ENCODE data around the gene COG4.
"Not testable (repeated sequence)": the region's sequence is repeated elsewhere in the genome, so short reads cannot be mapped to it uniquely, and the experiment has no call there.

Gene COG4

GRCh38 chr16:70523076-70523742 lies at the start of gene COG4:
COG4 (minus strand) TSS chr16:70523554; CDS start chr16:70523543, 11 bp downstream.
- DNase-seq, result peak; percentile 92

DNA sequence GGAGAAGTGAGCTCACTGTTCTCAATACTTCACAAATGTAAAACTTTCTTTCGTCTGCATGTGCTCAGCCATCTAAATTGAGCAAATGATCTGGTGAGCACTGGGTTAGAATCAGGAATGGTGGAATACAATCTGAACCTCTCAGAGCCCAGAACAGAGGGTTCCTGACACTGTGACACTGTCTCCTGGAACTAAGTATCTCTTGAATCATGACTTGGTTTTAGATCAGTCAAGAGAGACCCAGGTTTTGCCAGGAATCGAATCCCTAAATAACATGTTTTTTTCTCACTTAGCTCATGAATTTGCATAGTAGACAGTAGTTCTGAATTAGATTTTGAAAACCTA lies 49.5 kb upstream of the COG4 start:
- DNase-seq, result no peak

- no peak for DNase-seq
Observed at GRCh38 chr16:70572050-70572925, 48.9 kb upstream of the COG4 start.

GRCh38 chr16:70571623-70572022 lies 48.3 kb upstream of the COG4 start:
- no peak for DNase-seq

DNA sequence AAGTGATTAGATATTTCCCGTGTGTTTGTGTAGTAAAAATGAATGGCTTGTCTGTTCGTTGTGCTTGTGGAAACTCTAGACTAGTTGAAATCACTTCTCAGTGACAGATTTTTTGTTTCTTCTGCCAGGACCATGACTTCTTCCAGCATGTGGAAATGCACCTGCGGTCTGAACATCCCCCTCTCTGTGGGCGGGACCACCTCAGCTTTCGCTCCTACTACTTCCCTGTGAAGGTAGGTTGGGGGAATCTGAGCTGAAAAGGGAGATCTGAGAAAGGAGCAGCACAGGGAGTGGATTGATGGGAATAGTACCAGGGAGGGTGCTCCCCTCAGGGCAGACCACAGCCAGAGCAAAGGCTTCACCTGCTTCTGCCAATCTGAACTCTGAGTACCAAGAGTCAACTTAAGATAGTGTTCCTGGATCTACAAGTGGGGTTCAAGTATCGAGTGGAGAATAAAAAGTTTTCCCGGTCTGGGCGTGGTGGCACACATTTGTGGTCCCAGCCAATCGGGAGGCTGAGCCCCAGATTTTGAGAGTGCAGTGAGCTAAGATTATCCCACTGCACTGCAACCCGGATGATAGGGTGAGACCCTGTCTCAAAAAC lies 47.7 kb upstream of the COG4 start:
- DNase-seq, result no peak

- DNase-seq, result no peak
Observed at GRCh38 chr16:70569752-70570151, 46.4 kb upstream of the COG4 start.

- no peak for DNase-seq
Observed at GRCh38 chr16:70568601-70569237, 45.4 kb upstream of the COG4 start.

DNA sequence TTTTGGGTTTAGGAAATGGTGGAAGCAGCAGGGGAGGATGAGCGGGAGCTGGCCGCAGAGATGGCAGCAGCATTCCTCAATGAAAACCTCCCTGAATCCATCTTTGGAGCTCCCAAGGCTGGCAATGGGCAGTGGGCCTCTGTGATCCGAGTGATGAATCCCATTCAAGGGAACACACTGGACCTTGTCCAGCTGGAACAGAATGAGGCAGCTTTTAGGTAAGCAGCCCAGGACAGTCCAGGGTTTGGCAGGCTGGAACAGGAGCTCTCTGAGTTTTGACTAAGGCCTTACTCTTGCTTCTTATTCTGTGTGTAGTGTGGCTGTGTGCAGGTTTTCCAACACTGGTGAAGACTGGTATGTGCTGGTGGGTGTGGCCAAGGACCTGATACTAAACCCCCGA lies 41.7 kb upstream of the COG4 start:
- no peak for DNase-seq

DNA sequence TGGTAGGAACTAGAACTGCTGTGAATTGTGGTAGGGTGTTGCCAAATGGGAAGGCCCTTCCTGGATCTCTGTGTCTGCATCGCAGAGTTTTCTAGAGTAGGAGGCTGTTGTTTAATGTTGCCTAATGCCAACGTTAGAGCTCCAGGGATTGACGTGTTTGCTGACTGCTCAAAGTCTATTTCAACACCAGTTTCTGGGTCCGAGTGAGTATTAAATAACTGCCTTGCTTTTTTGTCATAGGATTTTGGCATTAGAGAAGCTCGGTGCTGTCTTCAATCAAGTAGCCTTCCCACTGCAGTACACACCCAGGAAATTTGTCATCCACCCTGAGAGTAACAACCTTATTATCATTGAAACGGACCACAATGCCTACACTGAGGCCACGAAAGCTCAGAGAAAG lies 40.3 kb upstream of the COG4 start:
- no peak for DNase-seq

DNA sequence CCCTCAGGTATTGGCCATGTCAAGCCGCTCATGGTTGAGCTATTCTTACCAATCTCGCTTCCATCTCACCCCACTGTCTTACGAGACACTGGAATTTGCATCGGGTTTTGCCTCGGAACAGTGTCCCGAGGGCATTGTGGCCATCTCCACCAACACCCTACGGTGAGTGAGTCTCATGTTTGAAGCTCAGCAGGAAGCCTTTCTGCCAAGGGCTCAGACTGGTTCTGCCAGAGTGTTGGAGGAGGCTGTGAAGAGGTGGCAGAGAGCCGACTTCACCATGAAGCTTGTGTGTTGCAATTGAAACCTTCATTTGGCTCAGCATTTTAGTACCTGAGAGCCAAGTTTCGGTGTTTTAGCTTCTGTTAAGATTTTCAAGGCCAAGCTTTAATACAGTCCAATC lies 38.3 kb upstream of the COG4 start:
- DNase-seq, result no peak

DNA sequence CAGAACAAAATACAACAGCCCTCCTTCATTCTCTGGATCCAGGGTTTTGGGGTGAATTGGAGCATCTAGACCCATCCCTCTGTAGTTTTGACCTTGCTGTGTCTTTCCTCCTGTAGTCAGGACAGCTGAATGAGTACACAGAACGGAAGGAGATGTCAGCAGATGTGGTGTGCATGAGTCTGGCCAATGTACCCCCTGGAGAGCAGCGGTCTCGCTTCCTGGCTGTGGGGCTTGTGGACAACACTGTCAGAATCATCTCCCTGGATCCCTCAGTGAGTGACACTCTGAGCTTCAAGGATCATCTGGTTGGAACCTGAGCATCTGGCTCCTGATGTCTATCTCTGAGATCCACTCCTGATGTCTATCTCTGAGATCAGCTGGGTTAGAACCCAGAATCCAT lies 32.7 kb upstream of the COG4 start:
- no peak for DNase-seq

- DNase-seq, result no peak
Observed at GRCh38 chr16:70553645-70554044, 30.3 kb upstream of the COG4 start.

DNA sequence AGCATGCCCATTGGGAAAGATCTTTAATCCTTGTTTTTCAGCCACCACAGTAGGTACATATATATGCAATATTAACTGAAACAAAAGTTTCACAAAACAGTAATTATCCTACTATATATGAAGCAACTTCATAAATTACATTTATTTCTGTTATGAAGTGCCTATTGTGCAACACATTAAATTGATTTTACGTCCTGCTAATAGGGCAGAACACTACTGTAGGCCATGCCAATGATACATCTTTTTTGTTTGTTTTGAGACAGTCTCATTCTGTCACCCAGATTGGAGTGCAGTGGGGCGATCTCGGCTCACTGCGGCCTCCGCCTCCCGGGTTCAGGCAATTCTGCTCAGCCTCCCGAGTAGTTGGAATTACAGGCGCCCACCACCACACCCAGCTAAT lies 29.3 kb upstream of the COG4 start:
- no peak for DNase-seq

DNA sequence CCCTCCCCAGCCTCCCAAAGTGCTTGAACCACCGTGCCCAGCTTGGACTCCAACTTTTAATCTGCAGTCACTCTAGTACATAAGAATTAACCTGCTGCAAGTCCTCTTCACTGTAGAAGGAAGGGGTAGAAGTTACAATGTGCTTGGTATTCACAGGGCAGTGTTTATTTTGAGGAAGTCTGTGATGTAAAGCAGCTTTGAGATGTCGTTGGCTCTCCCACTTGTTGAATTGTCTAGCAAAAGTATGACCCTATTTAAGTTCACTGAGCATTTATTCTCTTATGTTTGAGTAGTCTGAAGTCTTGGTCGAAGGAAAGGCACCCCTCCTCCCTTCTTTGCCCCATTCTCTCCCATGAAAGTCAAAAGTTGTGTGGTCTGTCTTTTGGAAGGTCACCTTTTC lies 28.4 kb upstream of the COG4 start:
- no peak for DNase-seq

DNA sequence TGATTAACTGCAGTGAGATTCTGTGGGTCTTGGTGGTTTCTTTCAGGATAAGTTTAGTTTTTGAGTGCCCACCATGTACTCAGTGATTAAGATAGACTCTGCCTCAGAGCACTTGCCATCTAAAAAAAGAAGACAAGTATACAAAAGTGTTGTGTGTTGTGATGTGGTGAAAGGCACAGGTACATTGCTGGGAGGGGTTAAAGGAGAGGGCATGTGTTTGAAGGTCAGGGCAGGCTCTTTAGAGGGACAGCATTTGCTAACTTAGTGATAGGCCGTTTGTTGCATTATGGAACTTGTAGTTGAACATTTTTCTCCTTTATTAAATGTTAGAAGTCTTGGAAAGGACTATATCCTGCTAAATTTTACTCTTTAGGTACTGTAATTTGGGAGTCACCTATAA lies 26.7 kb upstream of the COG4 start:
- DNase-seq, result no peak

DNA sequence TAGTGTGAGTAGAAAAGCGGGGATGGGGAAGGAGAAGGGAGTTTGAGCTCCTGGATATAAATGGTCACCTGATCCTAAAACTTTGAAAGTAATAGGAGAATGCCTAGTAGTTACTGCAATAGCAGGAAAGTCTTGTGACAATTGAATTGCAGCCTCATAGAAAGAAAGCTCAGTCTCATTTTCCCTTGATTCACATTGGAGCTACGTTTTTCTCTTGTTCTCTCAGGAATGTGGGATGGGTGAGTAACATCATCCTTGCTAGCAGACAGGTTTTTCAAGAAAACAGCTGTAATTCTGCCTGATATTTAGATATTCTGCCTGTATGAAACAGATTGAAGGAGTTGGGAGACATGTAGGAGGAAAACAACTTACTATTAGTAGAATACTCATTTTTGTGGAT lies 25.6 kb upstream of the COG4 start:
- DNase-seq, result no peak

GRCh38 chr16:70544548-70544947 lies 21.2 kb upstream of the COG4 start:
- no peak for DNase-seq

DNA sequence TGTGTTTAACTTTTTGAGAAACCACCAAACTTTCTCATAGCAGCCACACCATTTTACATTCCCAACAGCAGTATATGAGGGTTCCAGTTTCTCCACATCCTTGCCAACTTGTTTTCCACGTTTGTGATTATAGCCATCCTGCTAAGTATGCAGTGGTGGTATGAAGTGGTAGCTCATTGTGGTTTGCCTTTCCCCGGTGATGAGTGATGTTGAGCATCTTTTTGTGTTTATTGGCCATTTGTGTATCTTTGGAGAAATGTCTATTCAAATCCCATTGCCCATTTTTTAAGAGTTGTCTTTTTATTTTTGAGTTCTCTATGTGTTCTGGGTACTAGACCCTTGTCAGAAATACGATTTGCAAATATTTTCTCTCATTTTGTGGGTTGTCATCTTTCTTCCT lies 17.6 kb upstream of the COG4 start:
- no peak for DNase-seq

DNA sequence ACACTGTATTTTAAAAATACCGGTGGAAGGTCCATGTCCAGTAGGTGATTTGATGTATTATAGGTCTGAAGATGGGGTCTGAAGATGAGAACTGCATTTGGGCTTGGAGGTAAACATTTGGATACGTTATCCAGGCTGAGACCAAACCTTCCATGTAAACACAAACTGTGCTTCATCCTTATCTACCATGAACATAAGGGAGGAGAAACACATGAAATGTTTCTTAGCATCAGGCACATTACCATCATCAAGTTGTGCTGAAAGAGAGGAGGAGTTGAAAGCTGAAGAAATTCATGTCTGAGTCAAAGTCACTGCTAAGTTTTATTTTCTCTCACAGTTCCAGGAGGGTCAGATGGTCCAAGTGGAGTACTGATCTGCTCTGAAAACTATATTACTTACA lies 11.6 kb upstream of the COG4 start:
- no peak for DNase-seq

DNA sequence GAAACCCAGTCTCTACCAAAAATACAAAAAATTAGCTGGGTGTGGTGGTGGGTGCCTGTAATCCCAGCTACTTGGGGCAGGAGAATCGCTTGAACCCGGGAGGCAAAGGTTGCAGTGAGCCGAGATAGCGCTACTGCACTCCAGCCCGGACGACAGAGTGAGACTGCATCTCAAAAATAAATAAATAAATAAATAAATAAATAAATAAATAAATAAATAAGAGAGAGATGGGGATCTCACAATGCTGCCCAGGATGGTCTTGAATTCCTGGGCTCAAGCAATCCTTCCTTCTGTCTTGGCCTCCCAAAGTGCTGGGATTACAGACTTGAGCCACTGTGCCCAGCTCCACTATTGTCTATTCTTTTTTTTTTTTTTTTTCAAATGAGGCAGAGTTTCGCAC lies 6.6 kb upstream of the COG4 start:
- DNase-seq, result not testable (repeated sequence)

DNA sequence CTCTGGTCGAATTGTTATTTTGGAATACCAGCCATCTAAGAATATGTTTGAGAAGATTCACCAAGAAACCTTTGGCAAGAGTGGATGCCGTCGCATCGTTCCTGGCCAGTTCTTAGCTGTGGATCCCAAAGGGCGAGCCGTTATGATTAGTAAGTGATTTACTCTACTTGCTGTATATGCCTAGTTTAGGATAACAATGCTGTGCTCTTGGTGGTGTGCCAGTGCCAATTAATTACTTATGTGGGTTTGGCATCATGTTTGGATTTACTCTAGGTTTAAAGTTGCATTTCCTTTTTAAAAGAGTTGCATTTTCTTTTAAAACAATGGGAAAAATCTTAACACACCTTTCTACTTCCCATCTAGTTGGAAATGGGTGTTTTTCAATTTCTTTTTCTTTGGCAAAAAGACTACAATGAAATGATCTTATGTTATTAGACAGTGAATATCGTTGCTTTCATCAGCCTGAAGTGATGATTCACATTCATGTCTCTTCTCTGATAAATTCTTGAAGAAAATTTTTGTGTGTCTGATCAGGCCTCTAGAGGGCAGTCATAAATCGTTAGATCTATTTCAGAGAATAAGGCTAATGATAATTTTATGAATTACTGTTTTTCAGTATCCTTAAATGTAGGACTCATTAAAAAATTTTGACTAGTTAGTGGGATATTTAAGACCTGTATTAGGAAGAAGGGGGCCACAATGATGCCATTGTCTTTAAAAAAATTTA lies 5.9 kb upstream of the COG4 start:
- DNase-seq, result no peak

DNA sequence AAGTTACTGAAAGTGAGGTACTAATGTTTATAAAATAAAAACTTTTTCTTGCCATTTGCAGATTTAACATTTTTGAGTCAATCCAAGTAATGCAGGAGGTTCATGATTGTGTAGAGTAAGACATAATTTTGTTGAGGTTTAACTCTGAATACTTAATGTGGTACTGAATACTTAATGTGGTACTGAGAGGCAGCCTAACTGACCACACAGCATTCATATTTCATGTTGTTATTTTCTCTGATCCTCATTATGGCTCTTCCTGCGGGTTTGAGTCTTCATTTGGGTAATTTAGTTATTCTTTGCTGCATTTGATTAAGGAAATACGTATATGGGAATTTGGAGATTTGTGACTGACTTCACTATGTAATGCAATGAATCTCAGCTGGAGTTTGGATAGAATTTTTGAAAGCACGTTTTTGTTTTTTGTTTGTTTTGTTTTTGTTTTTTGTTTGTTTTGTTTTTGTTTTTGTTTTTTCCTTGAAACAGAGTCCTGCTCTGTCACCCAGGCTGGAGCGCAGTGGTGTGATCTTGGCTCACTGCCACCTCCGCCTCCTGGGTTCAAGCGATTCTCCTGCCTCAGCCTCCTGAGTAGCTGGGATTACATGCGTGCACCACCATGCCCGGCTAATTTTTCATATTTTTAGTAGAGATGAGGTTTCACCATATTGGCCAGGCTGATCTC lies 4.1 kb upstream of the COG4 start:
- no peak for DNase-seq

Data from right forelimb (tissue), 1 donor.